GM12801 (cell line): ENCODE data around the gene ATP6V1G2.

Source experiments
- TF ChIP-seq, protein P1 (sequence below): IDR thresholded peaks from one replicate; pipeline ENCODE4 v1.5.1; 2011; ENCODE audit warnings: control low read depth; ENCODE audit not compliant: insufficient read length; ENCODE audit errors: extremely low read depth

Gene ATP6V1G2

GRCh38 chr6:31528307-31528777 is 18.1 kb downstream of the ATP6V1G2 start:
- TF ChIP-seq, protein P1, sequence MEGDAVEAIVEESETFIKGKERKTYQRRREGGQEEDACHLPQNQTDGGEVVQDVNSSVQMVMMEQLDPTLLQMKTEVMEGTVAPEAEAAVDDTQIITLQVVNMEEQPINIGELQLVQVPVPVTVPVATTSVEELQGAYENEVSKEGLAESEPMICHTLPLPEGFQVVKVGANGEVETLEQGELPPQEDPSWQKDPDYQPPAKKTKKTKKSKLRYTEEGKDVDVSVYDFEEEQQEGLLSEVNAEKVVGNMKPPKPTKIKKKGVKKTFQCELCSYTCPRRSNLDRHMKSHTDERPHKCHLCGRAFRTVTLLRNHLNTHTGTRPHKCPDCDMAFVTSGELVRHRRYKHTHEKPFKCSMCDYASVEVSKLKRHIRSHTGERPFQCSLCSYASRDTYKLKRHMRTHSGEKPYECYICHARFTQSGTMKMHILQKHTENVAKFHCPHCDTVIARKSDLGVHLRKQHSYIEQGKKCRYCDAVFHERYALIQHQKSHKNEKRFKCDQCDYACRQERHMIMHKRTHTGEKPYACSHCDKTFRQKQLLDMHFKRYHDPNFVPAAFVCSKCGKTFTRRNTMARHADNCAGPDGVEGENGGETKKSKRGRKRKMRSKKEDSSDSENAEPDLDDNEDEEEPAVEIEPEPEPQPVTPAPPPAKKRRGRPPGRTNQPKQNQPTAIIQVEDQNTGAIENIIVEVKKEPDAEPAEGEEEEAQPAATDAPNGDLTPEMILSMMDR, result no peak

- TF ChIP-seq, protein P1, result no peak
These were observed 20.3 kb downstream of the ATP6V1G2 start for GRCh38 chr6:31525932-31526591.

DNA sequence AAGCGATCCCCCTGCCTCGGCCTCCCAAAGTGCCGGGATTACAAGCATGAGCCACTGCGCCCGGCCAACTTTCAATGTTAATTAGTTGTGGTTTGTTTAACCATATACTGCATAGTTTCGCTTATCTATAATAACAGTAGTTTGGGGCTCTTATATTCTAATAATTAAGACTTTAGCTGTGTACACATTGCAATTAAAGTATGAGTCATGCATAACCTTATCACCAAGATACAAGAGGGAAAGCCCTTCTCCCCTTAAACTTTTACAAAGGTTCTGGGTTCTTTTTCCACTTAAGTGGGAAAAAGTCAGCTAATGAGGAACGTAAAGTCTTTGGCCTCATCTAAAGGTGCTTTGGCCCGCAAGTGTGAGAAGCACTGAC is 20.9 kb downstream of the ATP6V1G2 start:
- TF ChIP-seq, protein P1, result no peak

GRCh38 chr6:31521835-31522234 is 24.6 kb downstream of the ATP6V1G2 start:
- TF ChIP-seq, protein P1, result no peak

- TF ChIP-seq, protein P1, result no peak
These were observed 32.8 kb downstream of the ATP6V1G2 start for GRCh38 chr6:31513456-31514165.

DNA sequence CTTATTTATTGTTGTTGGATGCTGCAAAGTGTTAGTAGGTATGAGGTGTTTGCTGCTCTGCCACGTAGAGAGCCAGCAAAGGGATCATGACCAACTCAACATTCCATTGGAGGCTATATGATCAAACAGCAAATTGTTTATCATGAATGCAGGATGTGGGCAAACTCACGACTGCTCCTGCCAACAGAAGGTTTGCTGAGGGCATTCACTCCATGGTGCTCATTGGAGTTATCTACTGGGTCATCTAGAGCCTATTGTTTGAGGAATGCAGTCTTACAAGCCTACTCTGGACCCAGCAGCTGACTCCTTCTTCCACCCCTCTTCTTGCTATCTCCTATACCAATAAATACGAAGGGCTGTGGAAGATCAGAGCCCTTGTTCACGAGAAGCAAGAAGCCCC is 36.4 kb downstream of the ATP6V1G2 start:
- TF ChIP-seq, protein P1, result no peak

- TF ChIP-seq, protein P1, result no peak
These were observed 43.8 kb downstream of the ATP6V1G2 start for GRCh38 chr6:31502586-31502985.
